Activated CD8-positive, alpha-beta T cell treated with anti-CD3 and anti-CD28 coated beads for 36 hours (primary cell): ENCODE results near the gene TPTE. TPM values are rescaled to one million over a fixed set of nuclear protein-coding genes. Genes with fewer than 3 reads are reported as not detected.
"Not testable (repeated sequence)": the region's sequence is repeated elsewhere in the genome, so short reads cannot be mapped to it uniquely, and the experiment has no call there.

Source experiments
- ATAC-seq: fragments of 200-7000 bp; cut with Tn5 transposase; one replicate; pipeline ENCODE4 v1.10.0; 2021; ENCODE audit warnings: mild to moderate bottlenecking, moderate library complexity
- CTCF ChIA-PET: fragments of 350-600 bp; sonication (Branson Sonifier 250); formaldehyde crosslinking; loops from one replicate; lab custom pipeline; 2021; ENCODE audit warnings: antibody characterized with exemption; lab: Charles Lee
- POLR2A ChIA-PET: fragments of 350-600 bp; sonication (Branson Sonifier 250); formaldehyde crosslinking; loops from one replicate; lab custom pipeline; 2021; ENCODE audit warnings: antibody characterized with exemption; lab: Charles Lee
- DNase-seq: peaks from one replicate; pipeline ENCODE4 v3.0.0-alpha.2; 2020
- H3K27ac Mint-ChIP-seq: one replicate; pipeline ENCODE4 v1.8.0; 2021; ENCODE audit warnings: mild to moderate bottlenecking, mixed read lengths
- H3K27me3 Mint-ChIP-seq: one replicate; pipeline ENCODE4 v1.8.0; 2021; ENCODE audit warnings: mixed read lengths
- H3K36me3 Mint-ChIP-seq: one replicate; pipeline ENCODE4 v1.8.0; 2021; ENCODE audit warnings: low read depth, mixed read lengths
- H3K4me1 Mint-ChIP-seq: one replicate; pipeline ENCODE4 v1.8.0; 2021; ENCODE audit warnings: low read depth, mixed read lengths
- H3K4me3 Mint-ChIP-seq: one replicate; pipeline ENCODE4 v1.8.0; 2021; ENCODE audit warnings: mild to moderate bottlenecking, moderate library complexity, mixed read lengths
- H3K9me3 Mint-ChIP-seq: one replicate; pipeline ENCODE4 v1.8.0; 2021; ENCODE audit warnings: mixed read lengths
- intact Hi-C: fragments of 100-400 bp; cut with micrococcal nuclease; formaldehyde crosslinking; loops from one replicate; pipeline ENCODE4 v1.10.0; 2022
- total RNA-seq, 2 experiments: library from RNA; stranded (reverse); gene quantifications; one replicate each; pipeline ENCODE4 v1.2.3, GENCODE V29; 2021
- TF ChIP-seq, protein P1 (sequence below): fragments of 200-600 bp; IDR thresholded peaks from one replicate; pipeline ENCODE4 v1.8.0; 2022; ENCODE audit warnings: antibody characterized with exemption, mild to moderate bottlenecking

TPTE gene
- total RNA-seq, 2 experiments from 2014 or later, result not detected

DNA sequence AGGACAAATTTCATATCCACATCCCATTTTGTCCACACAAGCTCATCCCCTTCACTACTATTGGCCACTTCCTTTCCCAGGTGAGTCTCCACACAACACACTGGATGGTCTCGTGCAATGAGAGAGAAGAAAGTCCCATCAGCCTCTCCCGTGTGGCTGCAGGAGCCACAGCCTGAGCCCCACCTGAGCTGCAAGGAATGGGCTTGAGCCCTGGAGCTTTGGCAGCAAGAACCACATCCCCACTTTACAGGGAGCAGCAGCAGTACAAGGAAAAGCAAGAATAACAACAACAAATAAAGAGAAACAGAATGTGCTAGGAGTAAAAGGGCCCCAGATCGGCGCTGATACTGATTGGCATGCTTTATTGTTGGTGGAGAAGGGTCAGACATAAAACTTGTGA is 117.7 kb downstream of the TPTE start:
- no peak overlapping the region for H3K27ac Mint-ChIP-seq
- TF ChIP-seq, protein P1, sequence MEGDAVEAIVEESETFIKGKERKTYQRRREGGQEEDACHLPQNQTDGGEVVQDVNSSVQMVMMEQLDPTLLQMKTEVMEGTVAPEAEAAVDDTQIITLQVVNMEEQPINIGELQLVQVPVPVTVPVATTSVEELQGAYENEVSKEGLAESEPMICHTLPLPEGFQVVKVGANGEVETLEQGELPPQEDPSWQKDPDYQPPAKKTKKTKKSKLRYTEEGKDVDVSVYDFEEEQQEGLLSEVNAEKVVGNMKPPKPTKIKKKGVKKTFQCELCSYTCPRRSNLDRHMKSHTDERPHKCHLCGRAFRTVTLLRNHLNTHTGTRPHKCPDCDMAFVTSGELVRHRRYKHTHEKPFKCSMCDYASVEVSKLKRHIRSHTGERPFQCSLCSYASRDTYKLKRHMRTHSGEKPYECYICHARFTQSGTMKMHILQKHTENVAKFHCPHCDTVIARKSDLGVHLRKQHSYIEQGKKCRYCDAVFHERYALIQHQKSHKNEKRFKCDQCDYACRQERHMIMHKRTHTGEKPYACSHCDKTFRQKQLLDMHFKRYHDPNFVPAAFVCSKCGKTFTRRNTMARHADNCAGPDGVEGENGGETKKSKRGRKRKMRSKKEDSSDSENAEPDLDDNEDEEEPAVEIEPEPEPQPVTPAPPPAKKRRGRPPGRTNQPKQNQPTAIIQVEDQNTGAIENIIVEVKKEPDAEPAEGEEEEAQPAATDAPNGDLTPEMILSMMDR, result no peak
- H3K4me1 Mint-ChIP-seq, result no peaks in the 10 kb centered on the region
- no peaks in the 10 kb centered on the region for H3K9me3 Mint-ChIP-seq
- no peaks in the 10 kb centered on the region for H3K27me3 Mint-ChIP-seq
- CTCF ChIA-PET, result no interaction called here
- DNase-seq, result no peak
- no peak for ATAC-seq
- H3K36me3 Mint-ChIP-seq, result no peaks in the 10 kb centered on the region
- intact Hi-C loops, result no loop called here
- H3K4me3 Mint-ChIP-seq, result no peak overlapping the region
- POLR2A ChIA-PET, result no interaction called here

DNA sequence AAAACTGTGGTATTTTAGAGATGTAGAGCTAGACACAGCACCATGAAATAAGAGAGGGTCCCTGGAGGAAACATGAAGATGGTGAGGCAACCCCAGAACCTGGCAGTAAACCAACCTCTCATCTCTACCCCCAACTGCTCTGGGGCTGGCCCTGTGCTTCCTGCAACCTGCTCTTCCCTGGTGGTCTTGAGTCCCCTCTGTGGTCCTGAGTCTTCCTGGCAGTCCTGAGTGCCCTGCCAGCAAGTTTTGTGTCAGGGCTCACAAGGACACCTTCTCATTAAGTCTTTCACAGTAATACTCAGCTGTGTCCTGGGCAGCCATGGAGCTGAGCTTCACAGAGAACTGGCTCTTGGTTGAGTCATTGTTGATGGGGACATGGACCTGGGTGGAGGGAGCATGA is 118.4 kb downstream of the TPTE start:
- POLR2A ChIA-PET, H3K36me3 Mint-ChIP-seq, H3K4me3 Mint-ChIP-seq, DNase-seq, CTCF ChIA-PET, H3K27ac Mint-ChIP-seq, H3K4me1 Mint-ChIP-seq, intact Hi-C loops, H3K9me3 Mint-ChIP-seq, H3K27me3 Mint-ChIP-seq, ATAC-seq: not testable (repeated sequence)

DNA sequence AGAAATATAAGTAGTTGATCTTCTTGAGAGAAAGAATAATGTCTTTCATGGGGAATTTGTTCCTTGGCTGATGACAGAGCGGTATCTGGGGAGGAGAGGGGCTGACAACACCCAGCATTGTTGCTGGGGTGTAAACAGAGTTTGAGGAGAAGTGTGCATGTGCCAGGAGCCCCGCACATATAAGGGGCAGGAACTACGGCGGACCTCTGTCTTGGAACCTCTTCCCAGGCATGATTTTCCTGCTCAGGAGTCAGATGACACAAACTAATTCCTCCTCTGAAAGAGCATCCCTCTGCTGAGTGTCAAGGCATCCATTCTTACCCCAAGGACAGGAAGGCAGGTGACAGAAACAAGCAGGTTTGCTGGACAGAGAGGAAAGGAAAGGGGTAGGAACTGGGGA is 119.1 kb downstream of the TPTE start:
- DNase-seq, result no peak
- CTCF ChIA-PET, result no interaction called here
- no peak overlapping the region for H3K4me3 Mint-ChIP-seq
- no peaks in the 10 kb centered on the region for H3K9me3 Mint-ChIP-seq
- no peaks in the 10 kb centered on the region for H3K36me3 Mint-ChIP-seq
- ATAC-seq, result no peak
- POLR2A ChIA-PET, result no interaction called here
- H3K4me1 Mint-ChIP-seq, result no peaks in the 10 kb centered on the region
- intact Hi-C loops, result no loop called here
- TF ChIP-seq, protein P1, result no peak
- no peaks in the 10 kb centered on the region for H3K27me3 Mint-ChIP-seq
- no peak overlapping the region for H3K27ac Mint-ChIP-seq

DNA sequence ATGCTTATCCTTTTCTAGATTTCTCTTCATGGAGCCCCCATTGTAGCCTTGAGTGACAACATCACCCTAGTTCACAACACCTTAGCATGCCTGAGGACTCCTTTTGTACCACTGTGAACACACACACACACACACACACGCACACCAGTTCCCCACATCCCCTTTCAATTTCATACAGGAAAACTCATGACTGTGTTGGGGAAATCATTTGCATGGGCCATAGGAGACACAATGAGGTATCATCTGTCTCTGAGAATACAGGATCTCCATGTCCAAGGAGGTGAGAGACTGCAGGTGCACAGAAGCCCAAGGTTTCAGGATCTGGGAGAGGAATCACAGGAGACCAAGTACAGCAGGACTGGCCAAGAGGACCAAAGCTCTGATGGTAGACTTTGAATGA is 119.7 kb downstream of the TPTE start:
- ChIA-PET POLR2A (no interaction called here), CTCF (no interaction called here)
- no peak overlapping the region for H3K27ac Mint-ChIP-seq
- H3K4me3 Mint-ChIP-seq, result no peak overlapping the region
- no peak for DNase-seq
- no peaks in the 10 kb centered on the region for H3K36me3 Mint-ChIP-seq
- intact Hi-C loops, result no loop called here
- H3K27me3 Mint-ChIP-seq, result no peaks in the 10 kb centered on the region
- ATAC-seq, result no peak
- TF ChIP-seq, protein P1, result no peak
- H3K4me1 Mint-ChIP-seq, result no peaks in the 10 kb centered on the region
- no peaks in the 10 kb centered on the region for H3K9me3 Mint-ChIP-seq

DNA sequence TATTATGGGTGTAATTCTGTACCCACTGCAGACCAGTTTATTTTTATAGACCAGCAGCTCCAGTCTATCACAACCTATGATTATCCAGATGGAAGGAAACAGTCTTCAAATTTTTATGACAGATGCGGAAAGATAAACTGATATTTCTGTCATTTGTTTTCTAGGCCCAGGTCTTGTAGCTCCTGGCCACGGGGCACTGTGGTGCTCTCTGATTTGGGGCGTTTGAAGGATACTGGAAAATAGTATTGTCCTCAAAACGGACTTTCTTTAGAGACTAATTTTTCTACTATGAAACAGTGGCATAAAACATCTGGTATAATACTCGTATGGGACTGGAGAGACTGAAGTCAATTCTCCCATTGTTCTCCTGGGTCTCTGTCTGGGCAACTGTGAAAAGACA is 124.3 kb downstream of the TPTE start:
- ATAC-seq, CTCF ChIA-PET, DNase-seq, H3K4me3 Mint-ChIP-seq, H3K27me3 Mint-ChIP-seq, intact Hi-C loops, H3K36me3 Mint-ChIP-seq, H3K27ac Mint-ChIP-seq, POLR2A ChIA-PET, H3K4me1 Mint-ChIP-seq: not testable (repeated sequence)
- H3K9me3 Mint-ChIP-seq, result peaks cover 14% of the 10 kb centered on the region

DNA sequence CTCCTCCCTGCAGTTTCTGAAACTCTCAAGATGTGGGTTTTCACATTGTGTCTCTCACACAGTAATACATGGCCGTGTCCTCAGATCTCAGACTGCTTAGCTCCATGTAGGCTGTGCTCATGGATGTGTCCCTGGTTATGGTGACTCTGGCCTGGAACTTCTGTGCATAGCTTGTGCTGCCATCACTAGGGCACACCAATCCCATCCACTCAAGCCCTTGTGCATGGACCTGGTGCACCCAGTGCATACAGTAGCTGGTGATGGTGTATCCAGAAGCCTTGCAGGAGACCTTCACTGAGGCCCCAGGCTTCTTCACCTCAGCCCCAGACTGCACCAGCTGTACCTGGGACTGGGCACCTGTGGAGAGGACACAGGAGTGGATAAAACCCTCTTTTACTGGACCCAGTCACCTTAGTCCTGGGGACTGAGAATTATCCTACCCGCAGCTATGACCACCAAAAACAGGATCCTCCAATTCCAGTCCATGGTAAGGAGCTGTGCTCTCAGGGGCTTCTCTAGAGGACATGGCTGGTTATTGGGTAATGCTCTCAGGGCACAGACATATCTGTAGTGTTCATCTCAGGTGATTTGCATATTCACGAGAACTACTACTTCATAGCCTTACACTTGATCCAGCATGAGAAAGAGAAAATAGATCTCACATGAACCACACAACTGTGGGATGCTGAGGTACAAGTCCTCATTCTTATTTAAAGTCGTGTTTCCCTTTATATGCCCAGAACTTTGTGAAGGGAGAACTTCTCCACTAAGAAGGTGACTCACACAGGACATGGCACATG is 128.2 kb downstream of the TPTE start:
- CTCF ChIA-PET, H3K4me1 Mint-ChIP-seq, H3K27me3 Mint-ChIP-seq, DNase-seq, ATAC-seq, POLR2A ChIA-PET, intact Hi-C loops, H3K36me3 Mint-ChIP-seq, H3K27ac Mint-ChIP-seq, H3K4me3 Mint-ChIP-seq: not testable (repeated sequence)
- peaks cover 14% of the 10 kb centered on the region for H3K9me3 Mint-ChIP-seq

DNA sequence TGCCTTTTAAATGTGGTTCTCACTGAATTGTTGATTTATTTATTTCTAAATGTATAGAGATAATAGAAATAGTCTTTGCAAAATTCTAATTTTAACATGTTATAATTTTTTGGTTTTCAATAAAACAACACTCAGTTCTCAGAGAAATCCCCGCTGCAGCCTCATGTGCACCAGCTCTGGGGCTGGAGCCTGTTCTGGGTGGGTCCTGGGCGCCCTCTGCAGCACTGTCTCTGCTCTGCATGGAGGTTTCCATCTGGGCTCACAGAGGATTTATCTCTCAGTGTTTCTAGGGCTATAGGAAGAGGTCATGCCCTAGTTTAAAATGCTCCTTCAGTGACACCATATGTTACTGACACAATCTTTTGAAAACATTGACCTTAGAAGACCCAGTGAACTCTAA is 128.9 kb downstream of the TPTE start:
- H3K4me1 Mint-ChIP-seq, POLR2A ChIA-PET, H3K27ac Mint-ChIP-seq, DNase-seq, intact Hi-C loops, ATAC-seq, H3K4me3 Mint-ChIP-seq, CTCF ChIA-PET, H3K36me3 Mint-ChIP-seq, H3K27me3 Mint-ChIP-seq: not testable (repeated sequence)
- H3K9me3 Mint-ChIP-seq, result peaks cover 14% of the 10 kb centered on the region
